ENCODE results near the gene INPP5B.

The INPP5B gene

DNA sequence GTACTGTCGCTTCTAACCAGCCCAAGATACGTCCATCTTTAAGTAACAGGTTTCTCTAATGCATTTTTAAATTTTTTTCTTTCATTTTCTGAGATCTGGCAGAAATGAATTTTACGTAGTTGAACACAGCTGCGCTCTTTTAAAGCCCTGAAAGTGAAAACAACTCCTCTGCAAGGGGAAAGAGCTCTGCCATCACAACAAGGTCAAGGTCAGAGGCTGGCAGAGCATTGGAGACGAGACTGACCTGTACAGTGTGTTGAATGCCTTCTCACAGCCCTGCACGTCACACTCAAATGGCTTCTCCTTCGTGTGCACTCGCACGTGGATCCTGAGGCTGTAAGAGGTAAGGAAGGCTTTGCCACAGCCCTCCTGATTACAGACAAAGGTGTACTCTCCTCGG, 107.2 kb downstream of the INPP5B start:
- no peak for DNase-seq (ENCODE audit: low spot score)

DNA sequence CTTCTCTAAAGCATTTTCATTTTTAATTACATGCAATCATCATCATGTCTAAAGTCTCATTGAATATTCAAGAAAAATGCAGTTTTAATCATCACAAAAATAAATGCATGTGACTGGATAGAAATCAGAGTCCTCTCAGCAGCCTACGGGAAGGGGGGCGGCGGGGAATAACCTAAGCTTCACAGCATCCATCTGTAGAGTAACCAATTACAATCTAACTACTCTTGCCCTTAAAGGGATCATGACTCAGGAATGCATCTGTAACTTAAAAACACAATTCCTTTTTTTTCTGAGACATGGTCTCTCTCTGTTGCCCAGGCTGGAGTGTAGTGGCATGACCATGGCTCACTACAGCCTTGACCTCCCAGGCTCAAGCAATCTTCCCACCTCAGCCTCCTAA, 110.1 kb downstream of the INPP5B start:
- no peak for DNase-seq (ENCODE audit: low spot score)

GRCh38 chr1:37831809-37832208, 115.0 kb downstream of the INPP5B start:
- DNase-seq (ENCODE audit: low spot score), result no peak

- no peak for DNase-seq (ENCODE audit: low spot score)
Measured at GRCh38 chr1:37831109-37831508, 115.7 kb downstream of the INPP5B start.

GRCh38 chr1:37828410-37829074, 118.3 kb downstream of the INPP5B start:
- no peak for DNase-seq (ENCODE audit: low spot score)

- no peak for DNase-seq (ENCODE audit: low spot score)
Measured at GRCh38 chr1:37825506-37825905, 121.3 kb downstream of the INPP5B start.

DNA sequence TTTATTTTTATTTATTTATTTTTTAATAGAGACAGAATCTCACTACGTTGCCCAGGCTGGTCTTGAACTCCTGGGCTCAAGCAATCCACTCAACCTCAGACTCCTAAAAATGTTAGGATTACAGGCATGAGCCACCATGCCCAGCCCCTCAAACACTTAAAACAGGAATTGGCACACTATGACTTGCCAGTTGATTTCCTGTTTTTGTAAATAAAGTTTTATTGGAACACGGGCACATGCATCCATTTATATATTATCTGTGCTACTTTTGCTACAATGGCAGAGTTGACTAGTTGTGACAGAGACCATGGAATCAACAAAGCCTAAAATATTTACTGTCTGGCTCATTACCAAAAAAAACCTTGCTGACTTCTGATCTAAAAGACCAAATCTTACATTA, 122.9 kb downstream of the INPP5B start:
- no peak for DNase-seq (ENCODE audit: low spot score)

DNA sequence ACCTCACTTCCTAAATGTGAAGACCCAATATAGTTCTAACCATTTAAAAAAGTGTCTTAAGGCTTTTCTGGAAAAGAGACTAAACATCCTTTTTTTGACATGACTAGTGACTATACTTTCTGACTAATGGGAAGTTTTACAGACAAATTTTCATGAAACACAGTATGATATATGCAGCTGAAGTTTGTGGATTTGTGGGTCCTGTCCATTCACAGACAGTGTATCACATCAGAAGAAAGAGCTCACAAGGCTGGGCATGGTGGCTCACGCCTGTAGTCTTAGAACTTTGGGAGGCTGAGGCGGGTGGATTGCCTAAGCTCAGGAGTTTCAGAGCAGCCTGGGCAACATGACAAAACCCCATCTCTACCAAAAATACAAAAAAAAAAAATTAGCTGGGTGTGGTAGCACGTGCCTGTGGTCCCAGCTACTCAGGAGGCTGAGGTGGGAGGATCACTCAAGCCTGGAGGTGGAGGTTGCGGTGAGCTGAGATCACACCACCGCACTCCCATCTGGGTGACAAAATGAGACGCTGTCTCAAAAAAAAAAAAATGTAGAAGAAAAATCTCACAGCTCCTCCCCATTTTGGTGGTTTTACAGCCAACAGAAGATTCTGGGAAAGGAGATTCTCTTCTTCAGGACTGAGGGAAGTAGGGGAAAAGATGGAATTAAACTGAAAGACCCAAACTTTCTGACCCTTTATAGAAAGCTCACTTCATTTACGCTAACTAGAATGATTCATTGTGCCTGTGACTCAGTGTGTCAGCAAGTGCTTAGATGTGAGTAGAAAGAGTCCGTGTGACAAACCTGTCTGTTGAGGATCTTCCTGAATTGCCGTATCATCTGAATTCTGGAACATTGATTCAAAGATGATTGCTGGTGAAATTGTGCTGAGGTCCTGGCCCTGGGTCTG, 123.7 kb downstream of the INPP5B start:
- DNase-seq (ENCODE audit: low spot score), result no peak

DNA sequence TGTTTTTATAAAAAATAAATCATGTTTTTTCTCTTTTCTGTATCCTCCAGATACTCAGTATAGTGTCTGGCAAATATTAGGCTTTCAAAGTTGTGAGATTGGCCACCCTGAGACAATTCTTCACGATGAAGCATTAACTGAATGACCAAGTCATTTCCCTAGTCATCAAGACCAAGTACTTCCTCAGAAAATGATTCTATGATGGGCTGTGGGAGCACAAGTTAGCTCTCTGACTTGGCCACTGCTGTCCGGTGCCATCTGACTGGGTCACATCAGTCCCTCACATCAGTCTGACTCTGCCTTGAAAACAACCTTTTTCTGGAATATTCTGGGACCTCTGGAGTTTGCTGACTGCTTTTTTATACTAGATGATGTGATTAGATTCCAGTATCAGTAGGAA, 125.4 kb downstream of the INPP5B start:
- no peak for DNase-seq (ENCODE audit: low spot score)

GRCh38 chr1:37817481-37817880, 129.4 kb downstream of the INPP5B start:
- DNase-seq (ENCODE audit: low spot score), result no peak

GRCh38 chr1:37814252-37814651, 132.6 kb downstream of the INPP5B start:
- no peak for DNase-seq (ENCODE audit: low spot score)

DNA sequence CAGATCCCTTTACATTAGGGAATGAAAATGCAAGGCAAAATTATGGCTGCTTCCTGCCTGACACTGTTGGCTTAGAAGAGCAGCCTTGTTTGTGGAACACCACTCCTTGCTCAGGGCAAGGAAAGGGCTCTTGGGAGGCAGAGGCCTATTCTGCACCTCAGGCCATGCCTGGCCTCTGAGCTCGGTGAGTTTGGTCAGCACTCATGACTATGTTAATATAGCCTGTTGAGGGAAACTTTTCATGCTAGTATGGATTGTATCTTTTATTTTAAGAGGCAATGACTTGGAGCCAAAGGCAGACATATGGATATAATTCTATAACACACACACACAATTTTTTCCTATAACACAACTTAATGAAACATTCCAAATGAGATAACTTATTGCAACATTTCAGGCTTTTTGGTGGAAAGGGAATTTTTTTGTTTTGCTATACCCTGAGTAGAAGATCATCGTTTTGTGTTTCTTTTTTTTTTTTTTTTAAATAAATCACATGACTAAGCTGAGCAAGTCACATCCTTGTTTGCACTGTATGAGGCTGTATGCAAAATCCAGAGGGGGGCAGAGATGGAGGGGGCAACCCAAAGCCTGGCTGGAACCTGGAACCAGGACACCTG, 133.2 kb downstream of the INPP5B start:
- DNase-seq (ENCODE audit: low spot score), result no peak

DNA sequence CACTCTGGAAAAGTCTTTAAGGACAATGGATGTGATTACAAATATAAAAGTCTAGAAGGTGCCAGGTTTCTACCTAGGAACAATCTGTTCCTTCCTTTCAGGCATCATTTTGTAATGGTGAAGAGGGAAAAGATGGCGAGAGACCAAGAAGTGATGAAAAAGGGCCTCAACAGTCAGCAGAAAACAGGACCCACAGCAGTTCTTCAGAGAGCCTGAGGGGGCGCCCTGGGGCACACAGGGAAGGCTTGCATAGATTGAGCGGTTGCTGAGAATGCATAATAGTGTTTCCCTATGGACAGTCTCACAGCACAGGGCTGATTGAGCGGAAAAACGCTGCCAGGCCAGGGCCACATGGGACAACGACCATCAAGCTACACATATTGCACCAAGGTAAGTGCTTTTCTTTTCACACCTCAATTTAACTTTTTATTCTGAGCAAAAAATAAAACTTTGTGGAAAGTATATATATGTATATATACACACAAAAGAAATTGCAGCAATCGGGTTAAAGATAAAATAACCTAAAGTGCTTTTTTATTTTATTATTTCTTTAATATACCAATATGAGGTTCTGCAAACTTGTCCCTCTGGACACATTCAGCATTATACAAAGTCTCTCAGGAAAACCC, 135.7 kb downstream of the INPP5B start:
- peak; percentile 81 for DNase-seq (ENCODE audit: low spot score)

All from AG20443 (cell line).